ENCODE measurements around the gene GPC5. TPM values are rescaled to one million over a fixed set of nuclear protein-coding genes. Genes with fewer than 3 reads are reported as not detected.
"Not testable (repeated sequence)": the region's sequence is repeated elsewhere in the genome, so short reads cannot be mapped to it uniquely, and the experiment has no call there.

The GPC5 gene
- total RNA-seq, 1 experiment from 2014 or later, result 0.15 TPM

DNA sequence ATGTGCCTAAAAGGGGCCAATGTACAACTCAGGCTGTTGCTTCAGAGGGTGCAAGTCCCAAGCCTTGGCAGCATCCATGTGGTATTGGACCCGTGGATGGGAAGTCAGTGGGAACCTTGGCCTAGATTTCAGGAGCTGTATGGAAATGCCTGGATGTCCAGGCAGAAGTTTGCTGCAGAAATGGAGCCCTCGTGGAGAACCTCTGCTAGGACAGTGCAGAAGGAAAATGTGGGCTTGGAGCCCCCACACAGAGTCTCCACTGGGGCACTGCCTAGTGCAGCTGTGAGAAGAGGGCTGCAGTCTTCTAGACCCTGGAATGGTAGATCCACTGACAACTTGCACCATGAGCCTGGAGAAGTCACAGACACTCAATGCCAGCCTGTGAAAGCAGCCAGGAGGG lies 28.5 kb downstream of the GPC5 start:
- Histone ChIP-seq H3K27ac (ENCODE audit: insufficient read length, low read depth, low read length) (no peak overlapping the region), H2BK20ac (ENCODE audit: low read depth, low read length, poor library complexity, severe bottlenecking) (no peak overlapping the region), H4K5ac (ENCODE audit: insufficient read length, low read depth, low read length) (no peak overlapping the region), H3K9ac (ENCODE audit: extremely low read depth, insufficient read length, low read length) (no peak overlapping the region), H2BK5ac (ENCODE audit: insufficient read length, low read length) (no peak overlapping the region), H3K23ac (ENCODE audit: insufficient read length, low read depth, low read length) (no peak overlapping the region), H4K8ac (replicated peaks; ENCODE audit: insufficient read length, low read depth, low read length) (no peak overlapping the region), H3K23me2 (ENCODE audit: insufficient read length, low read depth, low read length, poor library complexity, severe bottlenecking) (no peaks in the 10 kb centered on the region), H3K56ac (ENCODE audit: insufficient read length, low read depth, low read length) (no peak overlapping the region), H3T11ph (ENCODE audit: low read length) (no peak overlapping the region), H3K79me1 (ENCODE audit: insufficient read depth, low read depth, low read length, poor library complexity, severe bottlenecking) (no peaks in the 10 kb centered on the region), H2BK12ac (ENCODE audit: insufficient read length, low read depth, low read length) (no peak overlapping the region), H3K14ac (ENCODE audit: insufficient read depth, low read length) (no peak overlapping the region), H2BK15ac (ENCODE audit: low read depth, low read length) (no peak overlapping the region), H3K18ac (ENCODE audit: insufficient read length, low read depth, low read length) (no peak overlapping the region), H3K9me3 (ENCODE audit: control insufficient read depth, low read depth, low read length) (peaks cover 19% of the 10 kb centered on the region), H4K20me1 (ENCODE audit: control insufficient read depth, insufficient read depth, insufficient read length) (no peaks in the 10 kb centered on the region), H3K4me1 (ENCODE audit: insufficient read depth, low read length) (no peaks in the 10 kb centered on the region), H2BK120ac (ENCODE audit: low read depth, low read length, poor library complexity, severe bottlenecking) (no peak overlapping the region), H2AK5ac (ENCODE audit: insufficient read length, low read length) (no peak overlapping the region), H3K27me3 (ENCODE audit: insufficient read depth, low read length) (no peaks in the 10 kb centered on the region), H3K4me2 (ENCODE audit: insufficient read depth, insufficient read length, low read length) (no peak overlapping the region), H3K79me2 (ENCODE audit: insufficient read depth, low read length) (no peaks in the 10 kb centered on the region), H4K91ac (ENCODE audit: insufficient read length, low read depth, low read length) (no peak overlapping the region), H2AFZ (ENCODE audit: low read length) (no peak overlapping the region), H3K4ac (ENCODE audit: low read depth, low read length) (no peak overlapping the region)
- WGBS (ENCODE audit: extremely low coverage, insufficient read length, low lambda C conversion rate), result no CpG with 5 or more reads among the region's 2 CpGs
- Mint-ChIP-seq H3K4me3 (no peak overlapping the region), H3K27me3 (ENCODE audit: low read depth) (peaks cover 1% of the 10 kb centered on the region; the same call in 1 of the 2 replicates), H3K36me3 (ENCODE audit: insufficient read depth in 1 of 3, low read depth in 3 of 3) (peaks cover 20 to 30% (median 27%) of the 10 kb centered on the region in 3 experiments), H3K27ac (no peak overlapping the region), H3K4me1 (no peaks in the 10 kb centered on the region), H3K9me3 (peaks cover 37 to 38% of the 10 kb centered on the region in 2 experiments)
- no peak for DNase-seq
- TF ChIP-seq, protein P1, sequence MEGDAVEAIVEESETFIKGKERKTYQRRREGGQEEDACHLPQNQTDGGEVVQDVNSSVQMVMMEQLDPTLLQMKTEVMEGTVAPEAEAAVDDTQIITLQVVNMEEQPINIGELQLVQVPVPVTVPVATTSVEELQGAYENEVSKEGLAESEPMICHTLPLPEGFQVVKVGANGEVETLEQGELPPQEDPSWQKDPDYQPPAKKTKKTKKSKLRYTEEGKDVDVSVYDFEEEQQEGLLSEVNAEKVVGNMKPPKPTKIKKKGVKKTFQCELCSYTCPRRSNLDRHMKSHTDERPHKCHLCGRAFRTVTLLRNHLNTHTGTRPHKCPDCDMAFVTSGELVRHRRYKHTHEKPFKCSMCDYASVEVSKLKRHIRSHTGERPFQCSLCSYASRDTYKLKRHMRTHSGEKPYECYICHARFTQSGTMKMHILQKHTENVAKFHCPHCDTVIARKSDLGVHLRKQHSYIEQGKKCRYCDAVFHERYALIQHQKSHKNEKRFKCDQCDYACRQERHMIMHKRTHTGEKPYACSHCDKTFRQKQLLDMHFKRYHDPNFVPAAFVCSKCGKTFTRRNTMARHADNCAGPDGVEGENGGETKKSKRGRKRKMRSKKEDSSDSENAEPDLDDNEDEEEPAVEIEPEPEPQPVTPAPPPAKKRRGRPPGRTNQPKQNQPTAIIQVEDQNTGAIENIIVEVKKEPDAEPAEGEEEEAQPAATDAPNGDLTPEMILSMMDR (conservative IDR thresholded peaks at IDR 0.05), result no peak

DNA sequence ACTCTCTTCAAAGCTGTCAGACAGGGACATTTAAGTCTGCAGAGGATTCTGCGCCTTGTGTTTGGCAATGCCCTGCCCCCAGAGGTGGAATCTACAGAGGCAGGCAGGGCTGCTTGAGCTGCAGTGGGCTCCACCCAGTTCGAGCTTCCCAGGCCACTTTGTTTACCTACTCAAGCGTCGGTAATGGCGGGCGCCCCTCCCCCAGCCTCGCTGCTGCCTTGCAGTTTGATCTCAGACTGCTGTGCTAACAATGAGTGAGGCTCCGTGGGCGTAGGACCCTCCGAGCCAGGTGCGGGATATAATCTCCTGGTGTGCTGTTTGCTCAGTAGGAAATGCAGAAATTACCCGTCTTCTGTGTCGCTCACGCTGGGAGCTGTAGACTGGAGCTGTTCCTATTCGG lies 40.3 kb downstream of the GPC5 start:
- not testable (repeated sequence) for H3K14ac ChIP-seq (ENCODE audit: insufficient read depth, low read length); H3K4me2 ChIP-seq (ENCODE audit: insufficient read depth, insufficient read length, low read length); H2AFZ ChIP-seq (ENCODE audit: low read length); H2AK5ac ChIP-seq (ENCODE audit: insufficient read length, low read length); H3K4me1 Mint-ChIP-seq; H3K4ac ChIP-seq (ENCODE audit: low read depth, low read length); H3K27me3 Mint-ChIP-seq (ENCODE audit: low read depth); H3K9ac ChIP-seq (ENCODE audit: extremely low read depth, insufficient read length, low read length); H4K5ac ChIP-seq (ENCODE audit: insufficient read length, low read depth, low read length); H4K8ac ChIP-seq (replicated peaks; ENCODE audit: insufficient read length, low read depth, low read length); H3K23ac ChIP-seq (ENCODE audit: insufficient read length, low read depth, low read length); H2BK15ac ChIP-seq (ENCODE audit: low read depth, low read length); H3K4me3 Mint-ChIP-seq; H2BK5ac ChIP-seq (ENCODE audit: insufficient read length, low read length); H3K18ac ChIP-seq (ENCODE audit: insufficient read length, low read depth, low read length); H3K27ac Mint-ChIP-seq; H4K91ac ChIP-seq (ENCODE audit: insufficient read length, low read depth, low read length); H3K4me1 ChIP-seq (ENCODE audit: insufficient read depth, low read length); H4K20me1 ChIP-seq (ENCODE audit: control insufficient read depth, insufficient read depth, insufficient read length); H2BK20ac ChIP-seq (ENCODE audit: low read depth, low read length, poor library complexity, severe bottlenecking); H3K23me2 ChIP-seq (ENCODE audit: insufficient read length, low read depth, low read length, poor library complexity, severe bottlenecking); H3K9me3 ChIP-seq (ENCODE audit: control insufficient read depth, low read depth, low read length); H2BK120ac ChIP-seq (ENCODE audit: low read depth, low read length, poor library complexity, severe bottlenecking); H3K79me2 ChIP-seq (ENCODE audit: insufficient read depth, low read length); H3K27me3 ChIP-seq (ENCODE audit: insufficient read depth, low read length); H3T11ph ChIP-seq (ENCODE audit: low read length); H3K79me1 ChIP-seq (ENCODE audit: insufficient read depth, low read depth, low read length, poor library complexity, severe bottlenecking); H3K56ac ChIP-seq (ENCODE audit: insufficient read length, low read depth, low read length); DNase-seq; H3K27ac ChIP-seq (ENCODE audit: insufficient read length, low read depth, low read length); H2BK12ac ChIP-seq (ENCODE audit: insufficient read length, low read depth, low read length)
- H3K9me3 Mint-ChIP-seq, result peaks cover 35 to 39% of the 10 kb centered on the region in 2 experiments
- no CpG with 5 or more reads among the region's 15 CpGs for WGBS (ENCODE audit: extremely low coverage, insufficient read length, low lambda C conversion rate)
- H3K36me3 Mint-ChIP-seq (ENCODE audit: insufficient read depth in 1 of 3, low read depth in 3 of 3), result peaks cover 11 to 26% (median 16%) of the 10 kb centered on the region in 3 experiments

All from H9 (cell line).